A673 (cell line): ENCODE measurements around the gene CPED1.

Experiments used
- EZH2 ChIP-seq: fragments of 200-600 bp; sonication (generic); IDR thresholded peaks from 2 replicates; pipeline ENCODE4 v1.6.1; 2017; ENCODE audit warnings: borderline replicate concordance, low read depth, mild to moderate bottlenecking, mixed read lengths, antibody characterized with exemption, low read length; ENCODE audit not compliant: poor library complexity, severe bottlenecking
- TF ChIP-seq, protein P1 (sequence below): fragments of 300-800, 200-600 bp; sonication (generic); conservative IDR thresholded peaks from 2 replicates; pipeline ENCODE4 v1.5.1; 2017; ENCODE audit warnings: low read depth, mild to moderate bottlenecking, antibody characterized with exemption, low read length, moderate library complexity, mixed read lengths

DNA sequence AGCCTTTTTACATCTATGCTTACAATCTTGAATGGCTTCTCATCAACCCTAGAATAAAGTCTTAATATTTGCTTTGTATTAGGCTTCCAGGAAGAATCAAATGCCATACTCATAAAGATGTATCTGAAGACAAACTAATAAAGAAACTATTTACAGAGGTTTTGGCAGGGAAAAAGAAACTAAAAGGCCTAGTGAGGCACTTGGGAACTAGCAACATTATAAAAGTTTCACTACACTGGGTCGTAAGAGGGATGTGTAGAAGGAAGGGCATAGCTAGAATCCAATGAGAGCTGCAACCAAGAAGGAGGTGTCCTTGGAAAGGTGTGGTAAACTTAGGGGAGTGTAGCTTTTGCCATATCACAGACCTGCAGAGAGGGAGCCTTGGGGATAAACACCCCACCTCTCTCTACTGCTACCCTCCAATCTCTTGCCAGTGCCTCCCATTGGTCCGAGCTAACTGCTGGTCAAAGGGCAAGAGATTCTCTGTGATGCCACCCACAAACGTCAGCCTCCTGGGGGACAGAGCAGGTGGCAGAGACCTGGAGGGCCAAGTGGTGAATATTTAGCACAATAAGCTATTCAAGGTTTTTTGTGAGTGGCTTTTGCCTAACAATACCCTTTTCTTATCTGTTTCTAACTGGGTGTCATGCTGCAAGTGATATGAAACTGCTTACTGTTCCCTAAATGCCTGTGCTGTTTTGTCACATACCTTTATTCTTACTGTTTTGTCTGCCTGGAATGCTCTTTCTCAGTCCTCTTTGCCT lies 60.7 kb downstream of the CPED1 start:
- no peak for TF ChIP-seq EZH2
- TF ChIP-seq, protein P1, sequence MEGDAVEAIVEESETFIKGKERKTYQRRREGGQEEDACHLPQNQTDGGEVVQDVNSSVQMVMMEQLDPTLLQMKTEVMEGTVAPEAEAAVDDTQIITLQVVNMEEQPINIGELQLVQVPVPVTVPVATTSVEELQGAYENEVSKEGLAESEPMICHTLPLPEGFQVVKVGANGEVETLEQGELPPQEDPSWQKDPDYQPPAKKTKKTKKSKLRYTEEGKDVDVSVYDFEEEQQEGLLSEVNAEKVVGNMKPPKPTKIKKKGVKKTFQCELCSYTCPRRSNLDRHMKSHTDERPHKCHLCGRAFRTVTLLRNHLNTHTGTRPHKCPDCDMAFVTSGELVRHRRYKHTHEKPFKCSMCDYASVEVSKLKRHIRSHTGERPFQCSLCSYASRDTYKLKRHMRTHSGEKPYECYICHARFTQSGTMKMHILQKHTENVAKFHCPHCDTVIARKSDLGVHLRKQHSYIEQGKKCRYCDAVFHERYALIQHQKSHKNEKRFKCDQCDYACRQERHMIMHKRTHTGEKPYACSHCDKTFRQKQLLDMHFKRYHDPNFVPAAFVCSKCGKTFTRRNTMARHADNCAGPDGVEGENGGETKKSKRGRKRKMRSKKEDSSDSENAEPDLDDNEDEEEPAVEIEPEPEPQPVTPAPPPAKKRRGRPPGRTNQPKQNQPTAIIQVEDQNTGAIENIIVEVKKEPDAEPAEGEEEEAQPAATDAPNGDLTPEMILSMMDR, result no peak
